Fibroblast of upper back skin (primary cell): ENCODE results near the gene IMP3.
"Not testable (repeated sequence)": the region's sequence is repeated elsewhere in the genome, so short reads cannot be mapped to it uniquely, and the experiment has no call there.

Experiments
- DNase-seq: peaks from one replicate; pipeline ENCODE4 v3.0.0-alpha.2; 2013

IMP3 gene

GRCh38 chr15:75639709-75640482 is at the start of gene IMP3:
IMP3 (minus strand) TSS chr15:75640224; CDS start chr15:75640168, 56 bp downstream.
- DNase-seq, result peak; percentile 97

DNA sequence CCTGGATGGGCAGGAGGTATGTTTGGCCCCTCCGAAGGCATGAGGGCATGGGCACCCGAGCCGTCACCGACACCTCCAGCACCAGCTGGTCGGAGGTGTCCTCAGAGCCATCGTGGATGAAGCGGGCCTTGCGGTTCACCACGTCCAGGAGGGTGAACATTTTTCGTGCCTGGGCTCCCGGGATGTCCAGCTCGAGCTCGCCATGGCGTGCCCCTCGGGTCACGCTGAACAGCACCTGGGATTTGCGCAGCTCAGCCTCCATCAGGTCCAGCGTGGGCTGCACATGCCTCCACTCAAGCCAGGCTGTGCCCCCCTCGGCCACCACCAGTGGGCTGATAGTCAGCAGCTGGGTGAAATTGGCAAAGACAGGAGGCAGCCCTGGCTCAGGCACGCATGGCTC is 49.4 kb upstream of the IMP3 start:
- not testable (repeated sequence) for DNase-seq

GRCh38 chr15:75688831-75689230 is 48.8 kb upstream of the IMP3 start:
- no peak for DNase-seq

DNA sequence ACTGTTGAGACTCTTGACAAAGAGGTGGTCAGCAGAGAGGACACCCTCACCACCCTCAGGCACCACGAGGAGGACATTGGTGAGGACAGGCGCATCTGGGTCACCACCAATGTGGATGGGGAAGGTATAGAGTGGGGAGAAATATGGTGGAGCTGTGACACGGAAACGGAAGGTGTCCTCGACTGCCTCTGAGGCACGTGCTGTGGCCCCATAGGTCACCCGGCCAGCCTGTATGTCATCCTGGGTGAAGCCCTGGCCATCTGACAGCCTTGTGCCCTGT is 48.2 kb upstream of the IMP3 start:
- no peak for DNase-seq

DNA sequence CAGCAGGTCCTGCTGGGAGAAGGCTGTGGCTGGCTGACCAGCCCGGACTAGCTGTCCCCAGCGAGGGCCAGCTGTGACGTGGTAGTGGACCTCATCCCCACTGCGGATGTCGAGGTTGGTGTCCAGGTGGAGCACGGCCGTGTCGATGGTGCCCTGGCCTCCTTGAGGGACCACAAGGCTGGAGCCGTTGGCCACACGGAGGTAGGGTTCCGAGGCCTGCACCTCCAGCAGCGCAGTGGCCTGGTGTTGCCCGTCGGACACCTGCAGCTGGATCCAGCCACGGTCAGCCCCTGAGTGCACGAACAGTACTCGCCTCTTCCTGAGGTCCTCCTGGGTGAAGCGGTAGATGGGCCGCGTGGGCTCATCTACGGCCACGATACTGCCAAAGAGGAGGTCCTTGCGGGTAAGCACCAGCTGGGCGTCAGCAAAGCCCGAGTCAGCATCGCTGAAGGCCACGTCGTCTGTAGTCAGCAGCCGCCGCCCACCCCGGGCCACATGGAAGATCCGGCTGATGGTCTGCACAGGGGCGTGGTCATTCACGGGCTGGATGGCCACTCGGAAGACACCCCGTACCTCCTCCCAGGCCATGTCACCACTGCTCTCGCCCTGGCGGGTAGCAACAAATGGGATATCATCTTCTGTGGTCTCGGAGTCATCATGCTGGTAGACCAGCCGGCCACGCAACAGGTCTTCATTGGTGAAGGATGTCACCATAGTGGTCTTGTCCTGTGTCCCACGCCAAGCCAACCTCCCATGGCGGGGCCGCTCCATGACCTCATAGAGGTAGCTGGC is 47.7 kb upstream of the IMP3 start:
- DNase-seq, result no peak

- DNase-seq, result peak; percentile 69
These were observed 46.2 kb upstream of the IMP3 start for GRCh38 chr15:75686212-75686642.

GRCh38 chr15:75685195-75685594 is 45.2 kb upstream of the IMP3 start:
- DNase-seq, result no peak

GRCh38 chr15:75684648-75685047 is 44.6 kb upstream of the IMP3 start:
- DNase-seq, result no peak

- peak; percentile 56 for DNase-seq
These were observed 43.8 kb upstream of the IMP3 start for GRCh38 chr15:75683646-75684312.

GRCh38 chr15:75682181-75683135 is 42.4 kb upstream of the IMP3 start:
- no peak for DNase-seq

DNA sequence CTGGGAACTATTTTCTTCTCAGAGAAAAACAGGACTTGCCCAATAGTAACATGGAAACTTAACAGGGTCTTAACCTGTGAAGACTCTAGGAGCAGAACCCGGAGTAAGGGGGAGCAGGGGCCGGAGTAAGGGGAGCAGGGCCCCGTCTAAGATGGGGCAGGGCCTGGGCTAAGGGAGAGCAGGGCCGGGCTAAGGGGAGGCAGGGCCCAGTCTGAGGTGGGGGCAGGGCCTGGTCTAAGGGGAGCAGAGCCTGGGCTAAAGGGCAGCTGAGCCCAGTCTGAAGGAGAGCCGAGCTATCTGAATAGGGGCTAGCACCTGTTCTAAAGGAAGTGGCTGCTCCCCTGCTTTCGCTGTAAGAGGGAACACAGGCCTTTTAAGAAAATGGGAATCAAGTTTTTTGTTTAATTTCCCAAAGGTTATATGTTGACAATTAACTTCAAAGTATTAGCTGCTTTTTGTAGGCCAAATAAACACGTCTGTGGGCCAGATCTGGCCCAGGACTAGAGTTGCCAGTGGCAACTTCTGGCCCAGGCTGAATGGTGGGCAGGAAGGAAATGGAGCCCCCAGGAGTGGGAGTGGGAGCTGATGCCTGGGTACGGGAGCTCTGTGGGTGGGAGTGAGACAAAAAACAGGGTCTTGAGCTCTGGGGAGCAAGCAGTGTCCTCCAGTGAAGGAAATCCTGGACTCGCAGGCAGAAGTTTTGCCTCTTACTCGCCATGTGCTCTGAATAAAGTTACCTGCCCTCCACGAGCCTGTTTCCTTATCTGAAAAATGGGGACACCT is 40.2 kb upstream of the IMP3 start:
- no peak for DNase-seq

- DNase-seq, result not testable (repeated sequence)
These were observed 38.3 kb upstream of the IMP3 start for GRCh38 chr15:75678324-75678690.

DNA sequence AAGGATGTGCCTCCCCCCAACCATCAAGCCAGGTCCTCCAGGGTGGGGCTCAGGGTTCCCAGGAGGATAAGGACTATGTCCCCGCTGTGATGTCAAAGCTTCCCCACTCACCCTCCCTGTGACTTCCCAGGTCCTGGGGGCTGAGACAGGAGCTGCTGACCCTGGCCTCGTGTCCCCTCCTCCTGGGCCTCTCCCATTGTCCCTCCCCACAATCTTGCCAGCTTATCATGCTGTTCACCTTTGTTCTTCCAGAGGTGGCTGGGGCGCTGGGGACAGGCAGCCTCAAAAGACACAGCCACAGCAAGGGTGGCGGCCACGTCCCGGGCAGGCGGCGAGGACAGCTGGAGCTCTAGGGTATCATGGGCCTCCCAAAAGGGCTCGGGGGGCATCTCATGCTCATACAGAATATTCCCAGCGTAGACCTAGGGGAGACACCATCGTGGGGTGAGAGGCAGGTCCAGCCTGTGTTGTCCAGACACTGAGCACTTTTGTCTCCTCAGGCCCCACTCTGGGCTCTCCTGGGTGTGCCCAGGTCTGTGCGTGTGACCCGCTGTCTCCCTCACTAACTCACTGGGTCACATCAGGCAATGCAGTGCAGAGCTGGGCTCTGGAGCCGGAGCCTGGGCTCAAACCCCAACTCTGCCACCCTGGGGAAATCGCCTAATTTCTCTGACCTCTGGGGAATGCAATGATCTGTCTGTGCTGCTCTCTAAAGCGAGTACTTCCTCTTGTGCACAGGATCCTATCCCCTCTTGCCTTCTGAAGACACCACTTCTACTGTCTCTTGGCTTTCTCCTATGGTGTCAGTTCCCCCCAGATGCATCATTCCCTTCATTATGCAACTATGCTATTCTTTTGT is 37.7 kb upstream of the IMP3 start:
- DNase-seq, result no peak

DNA sequence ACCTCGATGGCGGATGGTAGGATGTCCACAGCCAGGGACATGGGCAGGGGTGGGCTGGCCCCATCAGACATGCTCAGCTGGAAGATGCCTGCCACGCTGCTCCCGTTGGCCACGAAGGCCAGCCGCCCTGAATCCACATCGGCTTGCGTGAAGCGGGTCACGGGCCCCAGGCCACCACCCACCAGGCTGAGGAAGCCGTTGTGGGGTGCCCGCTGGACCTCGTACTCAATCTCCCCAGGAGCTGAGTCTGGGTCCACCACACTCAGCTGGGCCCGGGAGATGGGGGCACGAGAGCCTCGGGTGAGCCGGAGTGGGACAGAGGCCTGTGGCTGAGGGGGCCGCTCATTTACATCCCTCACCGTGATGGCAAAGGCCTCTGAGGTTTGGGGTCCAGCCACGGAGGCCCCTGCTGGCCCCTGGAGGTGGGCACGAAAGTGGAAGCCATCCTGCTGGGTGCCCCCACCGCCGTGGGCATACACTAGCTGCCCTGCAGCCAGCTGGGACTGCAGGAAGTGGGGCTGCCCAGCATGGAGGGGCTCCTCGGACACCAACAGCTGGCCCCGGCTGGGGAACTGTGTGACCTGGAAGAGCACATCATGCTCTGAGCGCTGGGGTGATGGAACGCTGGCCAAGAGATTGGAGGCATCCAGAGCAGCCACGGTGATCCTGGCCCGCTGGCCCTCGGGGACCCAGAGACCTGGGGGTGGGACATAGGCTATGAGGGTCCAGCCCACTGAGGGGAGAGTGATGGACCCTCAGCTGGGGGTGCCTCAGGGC is 36.9 kb upstream of the IMP3 start:
- no peak for DNase-seq

DNA sequence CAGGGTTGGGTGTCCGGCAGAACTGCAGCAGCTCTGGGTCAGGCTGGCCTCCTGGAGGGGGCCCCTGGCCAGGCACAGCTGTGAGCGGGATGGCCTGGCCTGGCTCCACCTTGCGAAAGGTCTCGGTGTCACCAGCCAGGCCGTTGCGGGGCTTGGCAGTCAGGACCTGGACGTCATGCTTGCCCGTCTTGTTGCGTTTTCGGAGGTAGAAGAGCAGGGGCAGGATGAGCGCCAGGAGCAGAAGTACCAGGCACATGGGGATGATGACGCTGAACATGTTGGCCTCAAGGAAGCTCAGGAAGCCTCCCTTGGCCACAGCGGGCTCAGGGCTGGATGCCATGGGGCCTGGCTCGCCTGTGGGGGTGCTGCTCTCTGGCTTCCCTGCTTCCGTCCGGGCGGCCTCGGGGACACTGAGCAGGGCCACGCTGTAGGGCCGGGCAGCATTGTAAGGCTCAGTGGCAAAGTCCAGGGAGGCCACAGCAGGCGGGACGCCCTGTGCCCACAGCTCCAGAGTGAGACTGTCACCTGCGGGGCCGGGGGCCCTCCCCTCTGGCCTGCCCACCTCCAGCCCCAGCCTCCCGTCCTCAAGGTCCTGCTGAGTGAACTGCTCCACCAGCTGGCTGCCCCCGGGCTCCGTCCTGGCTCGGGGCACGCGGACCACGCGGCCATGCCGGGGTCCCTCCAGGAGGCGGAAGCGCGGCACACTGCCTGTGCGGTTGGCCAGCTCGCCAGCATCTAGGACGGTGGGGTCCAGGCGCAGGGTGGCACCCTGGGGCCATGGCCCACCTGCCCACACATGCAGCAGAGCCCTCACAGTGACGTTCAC is 35.8 kb upstream of the IMP3 start:
- DNase-seq, result no peak

DNA sequence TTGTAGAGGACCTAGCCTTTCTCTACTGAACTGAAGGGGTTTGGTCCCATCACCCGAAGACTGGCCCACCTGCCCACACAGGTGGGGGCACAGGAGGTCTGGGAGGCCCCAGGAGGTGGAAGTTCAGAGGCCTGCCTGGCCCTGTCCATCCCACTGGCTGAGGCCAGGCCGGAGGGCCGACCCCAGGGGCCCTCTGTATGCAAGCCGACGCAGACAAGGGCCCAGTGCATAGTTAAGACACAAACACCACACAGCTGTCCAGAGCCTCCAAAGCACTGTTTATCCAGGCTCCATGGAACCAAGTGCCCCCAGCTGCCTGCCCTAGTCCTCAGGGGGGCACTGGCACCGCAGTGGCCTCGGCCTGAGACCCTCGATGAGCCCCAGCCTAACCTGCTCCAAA is 34.3 kb upstream of the IMP3 start:
- DNase-seq, result no peak

DNA sequence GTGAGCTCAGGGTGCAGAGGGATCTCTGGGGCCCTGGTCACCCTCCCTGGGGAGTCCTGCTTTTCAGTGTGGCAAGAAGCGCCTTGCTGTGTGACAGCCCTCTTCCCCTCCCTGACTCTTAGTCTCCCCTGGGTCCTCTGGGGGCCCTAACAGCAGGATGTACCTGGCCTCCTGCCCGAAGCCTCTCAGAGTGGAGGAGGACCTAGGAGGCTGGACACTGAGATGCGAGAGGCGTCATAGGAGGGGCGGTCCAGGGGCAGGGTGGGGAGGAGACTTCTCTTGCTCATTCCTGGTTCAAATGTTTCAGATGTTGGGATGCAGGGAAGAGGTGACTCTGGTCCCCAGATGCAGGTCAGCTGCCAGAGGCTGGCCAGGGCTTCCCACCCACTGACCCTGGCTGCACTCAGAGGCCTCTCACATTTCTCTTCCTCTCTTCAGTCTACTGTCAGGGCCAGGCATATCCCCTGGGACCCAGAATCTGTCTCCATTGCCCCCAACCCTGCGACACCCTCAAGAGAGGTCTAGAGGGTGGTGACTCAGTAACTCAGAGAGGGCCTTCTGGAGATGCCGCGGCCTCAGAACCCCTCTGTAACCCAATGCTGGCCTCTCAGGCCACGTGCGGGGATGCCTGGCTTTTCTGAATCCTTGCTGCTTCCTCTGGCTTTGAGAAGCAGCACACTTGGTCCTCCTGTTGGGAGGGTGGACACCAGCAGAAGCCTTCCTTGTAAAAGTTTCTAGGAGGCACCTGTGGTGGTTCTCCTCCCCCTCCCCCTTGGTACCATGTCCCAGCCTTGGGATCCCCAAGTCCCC is 33.6 kb upstream of the IMP3 start:
- peak; percentile 82 for DNase-seq
